IPS-NIHi7 (cell line): ENCODE measurements around the gene CGNL1.

Experiments
- DNase-seq: peaks from one replicate; pipeline ENCODE4 v3.0.0; 2012; ENCODE audit warnings: mixed read lengths; ENCODE audit errors: extremely low spot score

The CGNL1 gene

DNA sequence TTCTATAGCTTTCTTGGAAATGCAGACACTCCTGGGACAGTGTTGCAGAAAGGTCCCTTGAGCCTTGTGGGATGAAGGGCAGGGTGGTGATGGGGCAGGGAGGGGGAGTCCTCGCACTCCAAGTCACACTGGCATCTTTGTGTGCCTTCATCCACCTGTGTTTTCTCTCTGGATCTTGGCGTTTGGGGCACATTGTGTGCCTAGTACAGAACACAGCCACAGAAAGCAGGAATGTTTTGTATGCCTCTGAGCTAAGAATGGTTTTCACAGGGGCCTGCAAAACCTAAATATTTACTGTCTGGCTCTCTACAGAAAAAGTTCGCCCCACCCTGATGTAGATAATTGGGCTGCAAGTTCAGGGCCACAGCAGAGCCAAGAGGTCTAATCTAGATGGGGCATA, 221.1 kb downstream of the CGNL1 start:
- DNase-seq = no peak

DNA sequence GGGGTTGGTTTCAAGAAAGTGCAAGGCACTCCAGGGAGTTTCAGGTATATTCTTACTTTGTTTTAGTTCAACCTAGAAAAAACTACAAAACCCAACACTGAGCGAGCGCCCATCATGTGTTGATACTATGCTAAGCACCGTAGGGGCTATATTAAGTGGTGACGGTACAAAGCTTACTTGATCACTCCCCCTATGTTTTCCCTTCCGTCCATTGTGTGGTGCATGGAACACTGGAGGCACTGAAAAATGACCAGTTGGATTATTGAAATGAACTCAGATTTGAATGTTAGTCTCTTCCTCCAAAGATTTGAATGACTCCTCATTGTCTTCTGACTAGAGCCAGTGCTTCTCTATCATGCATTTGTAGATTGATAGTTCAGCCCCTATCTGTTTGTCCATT, 222.0 kb downstream of the CGNL1 start:
- DNase-seq = no peak

DNA sequence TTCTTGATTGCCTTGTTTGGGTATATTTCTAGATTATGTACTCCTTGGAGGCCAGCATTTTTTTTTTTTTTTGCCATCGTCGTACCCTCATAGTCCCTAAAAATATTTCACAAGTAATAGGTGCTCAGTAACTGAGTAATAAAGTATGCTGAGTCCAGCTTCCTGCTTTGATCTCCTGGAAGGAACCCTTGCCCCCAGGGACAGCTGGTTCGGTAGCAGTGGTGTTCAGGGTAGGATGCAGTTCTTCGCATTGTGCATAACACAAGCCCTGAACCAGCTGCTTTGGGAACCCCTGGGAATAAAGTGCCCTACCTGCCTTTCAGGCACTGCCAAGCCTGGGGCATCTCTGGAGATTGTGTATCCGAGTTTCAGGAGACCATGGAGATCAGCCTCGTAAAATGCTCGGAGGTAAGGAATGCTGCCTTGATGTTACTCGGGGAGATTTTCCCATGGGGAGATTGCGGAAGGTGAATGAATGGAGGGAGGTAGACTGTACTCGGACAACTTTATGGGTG, 223.0 kb downstream of the CGNL1 start:
- no peak for DNase-seq

DNA sequence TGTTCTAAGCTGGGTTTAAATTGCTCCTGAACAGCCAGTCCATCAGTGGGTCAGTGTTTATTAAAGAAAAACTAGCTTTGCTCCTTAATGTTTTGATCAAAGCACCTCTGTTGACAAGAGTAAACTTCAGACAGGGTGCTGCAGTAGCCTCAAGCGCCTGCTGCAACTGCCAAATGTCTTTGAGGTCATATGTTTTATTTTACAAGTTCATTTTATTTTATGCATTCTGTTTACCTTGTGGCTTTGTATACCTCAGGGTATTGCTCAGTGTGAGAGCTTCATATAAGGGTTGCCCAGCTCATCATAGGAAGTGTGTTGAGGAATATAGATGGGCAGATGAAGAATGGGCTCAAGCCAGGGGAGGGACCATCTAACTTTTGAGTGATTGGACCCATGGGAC, 223.9 kb downstream of the CGNL1 start:
- DNase-seq = no peak
